NT2/D1 (cell line): ENCODE results near the gene ATXN1.

Experiments
- DNase-seq: peaks from one replicate; pipeline ENCODE4 v3.0.0-alpha.2; 2011; ENCODE audit warnings: low read depth, low spot score
- H3K27me3 ChIP-seq: 2 replicates; pipeline ENCODE4 v1.6.0; 2011; ENCODE audit warnings: mild to moderate bottlenecking; ENCODE audit not compliant: insufficient read length, insufficient read depth
- H3K36me3 ChIP-seq: 2 replicates; pipeline ENCODE4 v1.6.1; 2011; ENCODE audit warnings: mild to moderate bottlenecking, low read length, mixed read lengths; ENCODE audit not compliant: insufficient read depth, insufficient read length
- H3K4me1 ChIP-seq: 2 replicates; pipeline ENCODE4 v1.5.1; 2011; ENCODE audit not compliant: insufficient read depth, insufficient read length
- H3K4me3 ChIP-seq: 2 replicates; pipeline ENCODE4 v1.5.1; 2011; ENCODE audit warnings: low read depth; ENCODE audit not compliant: insufficient read length
- H3K9ac ChIP-seq: 2 replicates; pipeline ENCODE4 v1.6.0; 2011; ENCODE audit warnings: low read depth; ENCODE audit not compliant: insufficient read length
- H3K9me3 ChIP-seq: 2 replicates; pipeline ENCODE4 v1.5.1; 2011; ENCODE audit warnings: mild to moderate bottlenecking, low read length; ENCODE audit not compliant: insufficient read depth
- SUZ12 ChIP-seq: IDR thresholded peaks from 2 replicates; pipeline ENCODE4 v1.6.1; 2011; ENCODE audit not compliant: insufficient read length, insufficient read depth; ENCODE audit errors: extremely low read depth
- YY1 ChIP-seq: IDR thresholded peaks from 2 replicates; pipeline ENCODE4 v1.6.1; 2011; ENCODE audit not compliant: insufficient read length, insufficient read depth
- ZNF274 ChIP-seq: IDR thresholded peaks from 2 replicates; pipeline ENCODE4 v1.6.1; 2011; ENCODE audit warnings: mild to moderate bottlenecking, low read depth, low read length

Gene ATXN1

GRCh38 chr6:16770701-16771569 is 9.7 kb upstream of the ATXN1 start:
- Histone ChIP-seq H3K27me3 (no peaks in the 10 kb centered on the region), H3K4me3 (no peak overlapping the region), H3K9me3 (no peaks in the 10 kb centered on the region), H3K9ac (no peak overlapping the region), H3K36me3 (no peaks in the 10 kb centered on the region), H3K4me1 (peaks cover 2% of the 10 kb centered on the region)
- no peak for DNase-seq
- TF ChIP-seq YY1 (no peak), SUZ12 (no peak), ZNF274 (no peak)

GRCh38 chr6:16769986-16770376 is 8.7 kb upstream of the ATXN1 start:
- no peaks in the 10 kb centered on the region for H3K9me3 ChIP-seq
- H3K4me1 ChIP-seq = peaks cover 2% of the 10 kb centered on the region
- H3K36me3 ChIP-seq = no peaks in the 10 kb centered on the region
- H3K4me3 ChIP-seq = no peak overlapping the region
- DNase-seq = no peak
- no peaks in the 10 kb centered on the region for H3K27me3 ChIP-seq
- H3K9ac ChIP-seq = no peak overlapping the region
- TF ChIP-seq ZNF274 (no peak), SUZ12 (no peak), YY1 (no peak)

GRCh38 chr6:16769131-16769985 is 8.1 kb upstream of the ATXN1 start:
- H3K9ac ChIP-seq = no peak overlapping the region
- H3K36me3 ChIP-seq = no peaks in the 10 kb centered on the region
- H3K9me3 ChIP-seq = no peaks in the 10 kb centered on the region
- H3K4me1 ChIP-seq = peaks cover 2% of the 10 kb centered on the region
- DNase-seq = no peak
- no peak overlapping the region for H3K4me3 ChIP-seq
- TF ChIP-seq SUZ12 (no peak), YY1 (no peak)
- no peaks in the 10 kb centered on the region for H3K27me3 ChIP-seq

- no peak overlapping the region for H3K4me3 ChIP-seq
Observed at GRCh38 chr6:16768477-16768830, 7.2 kb upstream of the ATXN1 start.

GRCh38 chr6:16767765-16768476 is 6.7 kb upstream of the ATXN1 start:
- Histone ChIP-seq H3K4me3 (no peak overlapping the region), H3K36me3 (no peaks in the 10 kb centered on the region), H3K9me3 (no peaks in the 10 kb centered on the region), H3K9ac (no peak overlapping the region), H3K4me1 (peaks cover 2% of the 10 kb centered on the region), H3K27me3 (no peaks in the 10 kb centered on the region)
- TF ChIP-seq YY1 (no peak), SUZ12 (no peak), ZNF274 (no peak)
- no peak for DNase-seq

More at GRCh38 chr6:16768477-16768830, 7.2 kb upstream of the ATXN1 start:
- Histone ChIP-seq H3K9ac (no peak overlapping the region), H3K27me3 (no peaks in the 10 kb centered on the region), H3K4me1 (peaks cover 2% of the 10 kb centered on the region), H3K36me3 (no peaks in the 10 kb centered on the region), H3K9me3 (no peaks in the 10 kb centered on the region)
- no peak for DNase-seq
- TF ChIP-seq YY1 = no peak
- TF ChIP-seq ZNF274 = no peak
- no peak for TF ChIP-seq SUZ12

- H3K9me3 ChIP-seq = no peaks in the 10 kb centered on the region
- TF ChIP-seq YY1 (no peak), ZNF274 (no peak), SUZ12 (no peak)
- DNase-seq = no peak
- H3K27me3 ChIP-seq = no peaks in the 10 kb centered on the region
- H3K36me3 ChIP-seq = no peaks in the 10 kb centered on the region
- peaks cover 2% of the 10 kb centered on the region for H3K4me1 ChIP-seq
- H3K9ac ChIP-seq = no peak overlapping the region
- no peak overlapping the region for H3K4me3 ChIP-seq
Observed at GRCh38 chr6:16766836-16767745, 5.8 kb upstream of the ATXN1 start.
